Neuronal stem cell (in vitro differentiated cells): Measurements from ENCODE around the gene IER5L.

Source experiments
- DNase-seq: peaks from one replicate; pipeline ENCODE4 v3.0.0-alpha.2; 2013; ENCODE audit warnings: low spot score
- H2AFZ ChIP-seq: one replicate; pipeline ENCODE4 v1.6.1; 2013; ENCODE audit warnings: mild to moderate bottlenecking, low read length, inconsistent platforms
- H2AK5ac ChIP-seq: 2 replicates; pipeline ENCODE4 v1.6.1; 2013; ENCODE audit warnings: low read depth, mild to moderate bottlenecking, inconsistent platforms, low read length, moderate library complexity, mixed read lengths
- H2BK120ac ChIP-seq: 2 replicates; pipeline ENCODE4 v1.6.1; 2013; ENCODE audit warnings: low read depth, mild to moderate bottlenecking, inconsistent platforms, low read length, moderate library complexity, mixed read lengths
- H2BK12ac ChIP-seq: one replicate; pipeline ENCODE4 v1.6.1; 2013; ENCODE audit warnings: low read length, inconsistent platforms
- H2BK15ac ChIP-seq: 2 replicates; pipeline ENCODE4 v1.6.1; 2013; ENCODE audit warnings: mild to moderate bottlenecking, low read length, inconsistent platforms, mixed read lengths
- H2BK5ac ChIP-seq: one replicate; pipeline ENCODE4 v1.6.1; 2013; ENCODE audit warnings: inconsistent platforms, mild to moderate bottlenecking, low read length, moderate library complexity
- H3K14ac ChIP-seq: one replicate; pipeline ENCODE4 v1.6.1; 2013; ENCODE audit warnings: low read length, inconsistent platforms
- H3K18ac ChIP-seq: 2 replicates; pipeline ENCODE4 v1.6.1; 2013; ENCODE audit warnings: low read length, inconsistent platforms
- H3K23ac ChIP-seq: 2 replicates; pipeline ENCODE4 v1.6.1; 2013; ENCODE audit warnings: low read depth, mild to moderate bottlenecking, mixed read lengths, low read length, inconsistent platforms; ENCODE audit not compliant: poor library complexity
- H3K27ac ChIP-seq: replicated peaks from 3 replicates; pipeline ENCODE4 v1.5.1; 2013; ENCODE audit warnings: low read length, inconsistent platforms
- H3K27me3 ChIP-seq, 3 experiments: 2 replicates each; pipeline ENCODE4 v1.6.1; 2013; ENCODE audit warnings: low read length in 3 of 3, mild to moderate bottlenecking in 2 of 3, inconsistent platforms in 1 of 3, low read depth in 1 of 3, mixed read lengths in 1 of 3, moderate library complexity in 1 of 3; ENCODE audit not compliant: control insufficient read depth in 3 of 3, insufficient read depth in 3 of 3
- H3K36me3 ChIP-seq, 2 donors: replicated peaks in 1 of 2; 2 replicates each; pipeline ENCODE4 v1.6.1; 2013; ENCODE audit warnings: low read length in 2 of 2; ENCODE audit not compliant: control insufficient read depth in 2 of 2, insufficient read depth in 2 of 2
- H3K4ac ChIP-seq: 2 replicates; pipeline ENCODE4 v1.6.1; 2013; ENCODE audit warnings: inconsistent platforms, mild to moderate bottlenecking, low read length, moderate library complexity
- H3K4me1 ChIP-seq, 2 donors: 1 replicate in 1 of 2; 2 replicates in 1 of 2; pipeline ENCODE4 v1.6.1; 2013; ENCODE audit warnings: low read length in 2 of 2, low read depth in 1 of 2; ENCODE audit not compliant: control insufficient read depth in 2 of 2, insufficient read depth in 1 of 2
- H3K4me2 ChIP-seq: one replicate; pipeline ENCODE4 v1.6.1; 2013; ENCODE audit warnings: mild to moderate bottlenecking, low read length, inconsistent platforms; ENCODE audit not compliant: insufficient read depth, poor library complexity, severe bottlenecking
- H3K4me3 ChIP-seq, 2 donors: 2 replicates each; pipeline ENCODE4 v1.5.1; 2013; ENCODE audit warnings: low read length in 2 of 2, mild to moderate bottlenecking in 2 of 2, inconsistent platforms in 1 of 2, moderate library complexity in 1 of 2
- H3K79me1 ChIP-seq: one replicate; pipeline ENCODE4 v1.6.1; 2013; ENCODE audit warnings: low read depth, mild to moderate bottlenecking, inconsistent platforms, low read length, moderate library complexity
- H3K9ac ChIP-seq: one replicate; pipeline ENCODE4 v1.6.1; 2013; ENCODE audit warnings: mild to moderate bottlenecking, low read depth, low read length, inconsistent platforms; ENCODE audit not compliant: poor library complexity
- H3K9me3 ChIP-seq, 2 donors: replicated peaks in 1 of 2; 2 replicates each; pipeline versions ENCODE3 to v1.6.1; 2013; ENCODE audit warnings: low read length in 2 of 2, mild to moderate bottlenecking in 2 of 2, inconsistent platforms in 1 of 2, low read depth in 1 of 2, mixed read lengths in 1 of 2, moderate library complexity in 1 of 2; ENCODE audit not compliant: control insufficient read depth in 2 of 2, insufficient read depth in 1 of 2
- H4K8ac ChIP-seq: one replicate; pipeline ENCODE4 v1.6.1; 2013; ENCODE audit warnings: low read depth, mild to moderate bottlenecking, inconsistent platforms, low read length, moderate library complexity
- H4K91ac ChIP-seq: one replicate; pipeline ENCODE4 v1.6.1; 2013; ENCODE audit warnings: low read length, low read depth, mild to moderate bottlenecking, inconsistent platforms; ENCODE audit not compliant: poor library complexity
- WGBS, 2 donors: extraction: QIAGEN DNeasy Blood & Tissue Kit; methylation state at CpG; one replicate each; pipeline ENCODE4 v1.1.7; 2013; ENCODE audit warnings: missing lambda C conversion rate in 2 of 2, mixed read lengths in 1 of 2; ENCODE audit not compliant: insufficient read length in 2 of 2, insufficient replicate concordance in 1 of 2; ENCODE audit errors: extremely low coverage in 2 of 2; 5-methylcytosine and 5-hydroxymethylcytosine counted together

The IER5L gene

DNA sequence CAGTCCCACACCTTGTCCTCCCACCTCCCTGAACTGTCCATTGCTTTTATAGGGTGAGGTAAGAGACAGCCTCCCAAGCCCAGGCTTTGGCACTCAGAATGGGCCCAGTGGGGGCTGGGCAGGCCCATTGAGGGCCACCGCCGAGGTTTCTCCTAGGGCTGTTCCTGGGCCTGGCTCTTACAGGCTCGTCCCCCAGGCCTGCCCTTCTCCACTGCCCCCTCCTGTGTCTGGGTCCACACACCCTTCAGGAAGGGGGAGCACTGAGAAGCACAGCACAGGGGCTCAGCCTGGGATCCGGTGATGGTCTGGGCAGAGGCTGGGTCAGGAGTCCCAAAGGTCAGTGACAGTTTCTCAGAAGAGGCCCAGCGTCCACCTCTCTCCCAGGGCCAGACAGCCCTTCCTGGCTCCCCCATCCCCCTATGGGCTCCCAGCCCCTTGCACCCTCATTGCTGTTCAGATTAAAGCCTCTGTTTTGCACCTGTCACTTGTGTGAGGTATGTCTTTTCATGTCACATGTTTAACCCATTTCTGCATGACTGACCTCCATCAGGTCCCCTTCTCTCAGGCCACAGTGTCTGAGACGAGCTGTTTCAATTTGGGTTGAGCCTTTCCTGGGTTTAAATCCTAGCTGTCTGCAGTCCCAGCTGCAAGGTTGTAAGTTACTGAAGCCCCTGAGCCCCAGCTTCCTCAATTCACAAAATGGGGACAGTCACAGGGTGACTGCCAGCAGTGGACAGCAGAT, 29.4 kb downstream of the IER5L start:
- no CpG with 5 or more reads among the region's 6 CpGs for WGBS, 2 donors
- Histone ChIP-seq H4K91ac (no peak overlapping the region), H3K4me3 (no peak overlapping the region), H3K18ac (no peak overlapping the region), H3K14ac (no peak overlapping the region), H4K8ac (no peak overlapping the region), H2AK5ac (peak overlapping the region; percentile 12), H3K4me2 (no peak overlapping the region), H3K4ac (no peak overlapping the region), H3K9ac (no peak overlapping the region), H2AFZ (no peak overlapping the region), H2BK120ac (no peak overlapping the region), H2BK5ac (no peak overlapping the region), H3K36me3 (peaks cover 8 to 74% of the 10 kb centered on the region in 2 donors), H3K4me1 (peaks cover 24 to 27% of the 10 kb centered on the region in 2 donors), H3K27me3 (no peaks in the 10 kb centered on the region), H3K23ac (no peak overlapping the region), H2BK15ac (no peak overlapping the region), H3K9me3 (no peaks in the 10 kb centered on the region), H3K79me1 (peaks cover 11% of the 10 kb centered on the region), H3K27ac (no peak overlapping the region), H2BK12ac (no peak overlapping the region)
- DNase-seq = no peak

DNA sequence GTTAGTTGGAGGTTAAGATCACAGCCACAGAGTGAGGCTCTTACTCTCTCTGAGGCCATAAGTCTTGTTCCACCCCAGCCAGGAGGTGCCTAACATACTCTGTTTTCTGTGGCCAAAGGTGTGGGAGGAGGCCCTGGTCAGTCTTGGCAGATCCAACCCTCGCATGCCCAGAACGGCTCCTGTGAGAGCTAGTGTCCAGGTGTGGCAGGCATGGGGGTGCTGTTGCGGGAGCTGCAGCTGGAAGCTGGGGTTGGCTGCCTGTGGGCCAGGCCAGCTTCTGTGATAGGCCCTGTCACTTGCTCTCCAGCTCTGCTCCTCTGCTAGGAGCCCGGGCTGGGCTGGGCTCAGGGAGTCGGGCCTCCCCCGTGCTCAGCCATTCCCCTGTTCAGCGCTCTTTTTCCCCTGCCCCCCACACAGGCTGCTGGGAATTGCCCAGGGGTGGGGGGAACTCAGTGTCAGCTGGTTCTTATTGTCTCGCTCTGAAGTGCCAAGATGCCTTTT, 31.6 kb downstream of the IER5L start:
- Histone ChIP-seq H3K4ac (no peak overlapping the region), H3K27ac (peak overlapping the region; percentile 83), H2AK5ac (peak overlapping the region; percentile 72), H3K36me3 (peaks cover 11 to 79% of the 10 kb centered on the region in 2 donors), H3K14ac (no peak overlapping the region), H3K4me1 (peaks cover 44 to 47% of the 10 kb centered on the region in 2 donors), H2BK120ac (no peak overlapping the region), H3K4me2 (peak overlapping the region; percentile 19), H2BK15ac (peak overlapping the region; percentile 70), H3K9me3 (no peaks in the 10 kb centered on the region), H2BK12ac (peak overlapping the region; percentile 14), H3K4me3 (no peak overlapping the region), H3K18ac (peak overlapping the region; percentile 88), H4K8ac (no peak overlapping the region), H4K91ac (no peak overlapping the region), H2AFZ (no peak overlapping the region), H3K9ac (peak overlapping the region; percentile 71), H3K23ac (no peak overlapping the region), H2BK5ac (peak overlapping the region; percentile 84), H3K79me1 (peaks cover 15% of the 10 kb centered on the region), H3K27me3 (no peaks in the 10 kb centered on the region)
- WGBS, 2 donors = no CpG with 5 or more reads among the region's 8 CpGs
- no peak for DNase-seq

DNA sequence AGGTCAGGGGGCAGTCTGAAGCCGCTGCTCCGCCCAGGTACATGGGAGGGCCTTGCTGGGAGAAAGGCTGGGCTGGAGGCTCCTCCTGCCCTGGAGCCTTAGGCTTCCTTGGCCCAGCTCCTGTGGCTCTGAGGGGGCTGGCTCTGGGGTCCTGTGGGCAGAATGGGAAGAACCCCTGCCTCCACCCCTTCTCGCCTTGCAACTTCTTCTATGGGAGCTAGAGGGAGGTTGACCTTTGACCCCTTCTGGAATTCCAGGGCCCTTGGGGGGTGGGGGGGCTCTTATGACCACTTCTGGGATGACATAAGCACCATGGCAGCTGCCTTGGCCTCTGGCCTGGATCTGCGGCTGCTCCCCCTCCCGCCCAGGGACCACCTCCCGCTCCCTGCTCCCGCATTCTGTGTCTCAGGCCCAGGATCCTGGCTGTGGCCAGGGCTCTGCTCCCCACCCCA, 32.2 kb downstream of the IER5L start:
- no peak overlapping the region for H2BK12ac ChIP-seq
- peak overlapping the region; percentile 83 for H3K27ac ChIP-seq
- H3K9ac ChIP-seq = no peak overlapping the region
- no peak overlapping the region for H2AFZ ChIP-seq
- DNase-seq = peak; percentile 85
- no peaks in the 10 kb centered on the region for H3K27me3 ChIP-seq
- H3K4me3 ChIP-seq = no peak overlapping the region
- no CpG with 5 or more reads among the region's 7 CpGs for WGBS, 2 donors
- peak overlapping the region; percentile 41 for H2BK120ac ChIP-seq
- no peak overlapping the region for H3K4me2 ChIP-seq
- peak overlapping the region; percentile 62 for H2BK5ac ChIP-seq
- H4K91ac ChIP-seq = no peak overlapping the region
- no peak overlapping the region for H4K8ac ChIP-seq
- H3K79me1 ChIP-seq = peaks cover 15% of the 10 kb centered on the region
- H3K4me1 ChIP-seq = peaks cover 50 to 53% of the 10 kb centered on the region in 2 donors
- no peak overlapping the region for H3K4ac ChIP-seq
- no peak overlapping the region for H3K14ac ChIP-seq
- no peak overlapping the region for H2BK15ac ChIP-seq
- H3K23ac ChIP-seq = no peak overlapping the region
- H3K36me3 ChIP-seq = peaks cover 11 to 73% of the 10 kb centered on the region in 2 donors
- peak overlapping the region; percentile 92 for H3K18ac ChIP-seq
- no peaks in the 10 kb centered on the region for H3K9me3 ChIP-seq
- peak overlapping the region; percentile 72 for H2AK5ac ChIP-seq

DNA sequence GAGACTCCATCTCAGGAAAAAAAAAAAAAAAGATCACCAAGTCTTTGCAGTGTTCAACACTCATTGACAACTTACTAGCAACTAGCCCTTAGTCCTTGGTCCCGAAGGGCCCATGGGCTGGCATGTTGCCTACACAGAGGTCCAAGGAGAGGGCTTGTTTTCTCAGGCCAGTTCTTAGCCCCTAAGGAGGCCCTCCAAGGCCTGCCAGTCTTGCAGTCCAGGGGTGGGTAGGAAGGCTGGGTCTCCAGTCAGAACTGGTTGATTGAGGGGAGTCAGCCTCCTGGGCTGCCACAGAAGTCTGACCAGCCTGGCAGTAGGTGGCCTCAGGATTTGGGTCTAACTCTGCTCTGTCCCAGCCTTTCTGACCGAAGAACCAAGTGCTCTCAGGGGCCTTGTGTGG, 32.7 kb downstream of the IER5L start:
- Histone ChIP-seq H3K36me3 (peaks cover 11 to 68% of the 10 kb centered on the region in 2 donors), H3K4me3 (no peak overlapping the region), H2BK120ac (peak overlapping the region; percentile 41), H3K9ac (no peak overlapping the region), H3K27ac (peak overlapping the region; percentile 83), H3K4me1 (peaks cover 54 to 57% of the 10 kb centered on the region in 2 donors), H3K4ac (peak overlapping the region; percentile 69), H4K8ac (no peak overlapping the region), H2AK5ac (peak overlapping the region; percentile 72), H3K9me3 (no peaks in the 10 kb centered on the region), H3K27me3 (no peaks in the 10 kb centered on the region), H3K4me2 (no peak overlapping the region), H3K14ac (no peak overlapping the region), H2BK15ac (peak overlapping the region; percentile 40), H2BK12ac (no peak overlapping the region), H3K23ac (no peak overlapping the region), H3K18ac (peak overlapping the region; percentile 92), H2BK5ac (peak overlapping the region; percentile 62), H3K79me1 (peaks cover 15% of the 10 kb centered on the region), H2AFZ (no peak overlapping the region), H4K91ac (no peak overlapping the region)
- WGBS, 2 donors = no CpG with 5 or more reads among the region's 2 CpGs
- DNase-seq = no peak
